OCI-LY3 (cell line): ENCODE measurements around the gene KLHL29.

Source experiments
- H2AFZ ChIP-seq: fragments of 200-600, 300-600 bp; shearing (Covaris generic); 2 replicates; pipeline ENCODE4 v1.6.0; 2014; ENCODE audit warnings: antibody characterized with exemption, low read depth, low read length
- H3K27ac ChIP-seq: fragments of 200-600, 300-600 bp; sonication (generic); 2 replicates; pipeline ENCODE4 v1.5.1; 2014; ENCODE audit warnings: mild to moderate bottlenecking, low read length, moderate library complexity, mixed read lengths
- H3K27me3 ChIP-seq: fragments of 200-600, 300-600 bp; sonication (generic); 2 replicates; pipeline ENCODE4 v1.6.1; 2014; ENCODE audit warnings: low read depth, low read length, mixed read lengths
- H3K36me3 ChIP-seq: fragments of 200-600, 300-600 bp; sonication (generic); replicated peaks from 2 replicates; pipeline ENCODE3; 2014; ENCODE audit warnings: low read depth, low read length, mixed read lengths
- H3K4me1 ChIP-seq: fragments of 300-600, 200-600 bp; sonication (generic); 2 replicates; pipeline ENCODE4 v1.6.1; 2014; ENCODE audit warnings: low read length, mixed read lengths
- H3K4me2 ChIP-seq: fragments of 200-600, 300-600 bp; sonication (generic); 2 replicates; pipeline ENCODE4 v1.6.1; 2014; ENCODE audit warnings: low read length, mixed read lengths
- H3K4me3 ChIP-seq: fragments of 300-600, 200-600 bp; sonication (generic); 2 replicates; pipeline ENCODE4 v1.5.1; 2014; ENCODE audit warnings: antibody characterized with exemption, mild to moderate bottlenecking, low read length, moderate library complexity
- H3K79me2 ChIP-seq: fragments of 300-600, 200-600 bp; shearing (Covaris generic); 2 replicates; pipeline ENCODE4 v1.6.1; 2014; ENCODE audit warnings: mild to moderate bottlenecking, low read length, mixed read lengths
- H3K9ac ChIP-seq: fragments of 300-600, 200-600 bp; shearing (Covaris generic); 2 replicates; pipeline ENCODE4 v1.6.0; 2014; ENCODE audit warnings: mild to moderate bottlenecking, low read length, moderate library complexity
- H3K9me3 ChIP-seq: fragments of 200-600, 300-600 bp; shearing (Covaris generic); 2 replicates; pipeline ENCODE4 v1.6.1; 2014; ENCODE audit warnings: low read length, mixed read lengths; ENCODE audit not compliant: insufficient read depth
- H4K20me1 ChIP-seq: fragments of 200-600, 300-600 bp; sonication (generic); 2 replicates; pipeline ENCODE4 v1.6.1; 2016; ENCODE audit warnings: low read length, mixed read lengths; ENCODE audit not compliant: insufficient read depth
- EZH2phosphoT487 ChIP-seq: fragments of 200-600 bp; shearing (Covaris generic); IDR thresholded peaks from 2 replicates; pipeline ENCODE4 v1.6.1; 2018; ENCODE audit warnings: antibody characterized with exemption, mixed run types, low read depth
- TF ChIP-seq, protein P1 (sequence below): fragments of 200-600, 300-600 bp; sonication (generic); IDR thresholded peaks from 2 replicates; pipeline ENCODE4 v1.5.1; 2014; ENCODE audit warnings: antibody characterized with exemption, low read length, low read depth

Gene KLHL29

DNA sequence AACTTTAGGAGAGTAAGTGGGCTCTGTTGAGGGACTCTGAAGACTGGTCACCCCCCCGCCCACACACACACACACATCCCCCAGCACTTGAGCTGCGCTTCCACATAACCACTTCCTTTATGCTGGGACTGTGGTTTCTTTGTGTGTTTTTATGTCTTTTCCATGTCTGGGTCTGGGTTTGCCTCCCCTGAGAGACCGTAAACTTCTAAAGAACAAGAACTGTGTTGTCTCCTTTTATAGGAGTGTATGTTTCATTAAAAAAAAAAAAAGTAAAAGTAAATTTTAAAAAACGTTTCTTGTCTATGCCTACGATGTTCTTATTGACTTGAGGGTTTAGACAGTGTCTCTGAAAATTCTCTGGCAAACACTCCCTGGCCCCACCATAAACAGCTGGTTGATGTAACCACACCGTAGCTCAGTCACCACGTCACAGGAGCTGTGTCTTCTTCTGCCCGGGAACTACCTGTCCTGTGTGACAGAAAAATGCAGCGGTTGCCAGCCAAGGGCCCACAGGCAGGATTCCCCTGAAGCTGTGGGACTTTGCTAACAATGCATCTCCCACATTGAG lies 68.0 kb downstream of the KLHL29 start:
- no peaks in the 10 kb centered on the region for H3K36me3 ChIP-seq
- peaks cover 24% of the 10 kb centered on the region for H3K4me1 ChIP-seq
- H3K9ac ChIP-seq: no peak overlapping the region
- H3K9me3 ChIP-seq: no peaks in the 10 kb centered on the region
- H3K79me2 ChIP-seq: no peaks in the 10 kb centered on the region
- no peaks in the 10 kb centered on the region; the same call in 1 of the 2 replicates for H3K27me3 ChIP-seq
- no peak overlapping the region for H3K4me3 ChIP-seq
- no peak overlapping the region for H3K27ac ChIP-seq
- no peak overlapping the region for H2AFZ ChIP-seq
- no peaks in the 10 kb centered on the region for H4K20me1 ChIP-seq
- H3K4me2 ChIP-seq: peak overlapping the region; percentile 11; the same call in 1 of the 2 replicates
- TF ChIP-seq, protein P1, sequence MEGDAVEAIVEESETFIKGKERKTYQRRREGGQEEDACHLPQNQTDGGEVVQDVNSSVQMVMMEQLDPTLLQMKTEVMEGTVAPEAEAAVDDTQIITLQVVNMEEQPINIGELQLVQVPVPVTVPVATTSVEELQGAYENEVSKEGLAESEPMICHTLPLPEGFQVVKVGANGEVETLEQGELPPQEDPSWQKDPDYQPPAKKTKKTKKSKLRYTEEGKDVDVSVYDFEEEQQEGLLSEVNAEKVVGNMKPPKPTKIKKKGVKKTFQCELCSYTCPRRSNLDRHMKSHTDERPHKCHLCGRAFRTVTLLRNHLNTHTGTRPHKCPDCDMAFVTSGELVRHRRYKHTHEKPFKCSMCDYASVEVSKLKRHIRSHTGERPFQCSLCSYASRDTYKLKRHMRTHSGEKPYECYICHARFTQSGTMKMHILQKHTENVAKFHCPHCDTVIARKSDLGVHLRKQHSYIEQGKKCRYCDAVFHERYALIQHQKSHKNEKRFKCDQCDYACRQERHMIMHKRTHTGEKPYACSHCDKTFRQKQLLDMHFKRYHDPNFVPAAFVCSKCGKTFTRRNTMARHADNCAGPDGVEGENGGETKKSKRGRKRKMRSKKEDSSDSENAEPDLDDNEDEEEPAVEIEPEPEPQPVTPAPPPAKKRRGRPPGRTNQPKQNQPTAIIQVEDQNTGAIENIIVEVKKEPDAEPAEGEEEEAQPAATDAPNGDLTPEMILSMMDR: no peak
- TF ChIP-seq EZH2phosphoT487: no peak

DNA sequence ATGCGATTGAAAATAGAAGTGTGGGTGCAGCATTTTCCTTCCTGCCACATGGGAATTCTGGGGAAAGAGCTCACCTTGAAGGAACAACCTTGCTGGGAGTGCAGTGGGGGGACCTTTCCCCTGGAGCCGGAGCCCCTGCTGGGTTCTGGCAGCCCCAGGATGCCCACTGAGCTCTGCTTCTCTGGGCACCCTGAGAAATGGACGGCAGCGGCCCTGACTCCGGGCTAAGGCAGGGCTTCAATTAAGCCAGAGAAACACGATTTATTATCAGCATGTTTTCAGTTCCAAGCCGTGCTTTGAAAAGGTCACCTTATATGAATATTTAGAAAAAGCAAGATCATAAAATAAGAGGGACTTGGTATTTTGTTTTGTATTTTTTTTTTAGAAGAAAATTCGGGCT lies 68.5 kb downstream of the KLHL29 start:
- no peaks in the 10 kb centered on the region for H3K36me3 ChIP-seq
- no peaks in the 10 kb centered on the region for H3K79me2 ChIP-seq
- peaks cover 22% of the 10 kb centered on the region for H3K4me1 ChIP-seq
- H4K20me1 ChIP-seq: no peaks in the 10 kb centered on the region
- H3K27ac ChIP-seq: no peak overlapping the region
- H3K4me2 ChIP-seq: no peak overlapping the region
- no peak for TF ChIP-seq EZH2phosphoT487
- no peak overlapping the region for H3K4me3 ChIP-seq
- H2AFZ ChIP-seq: no peak overlapping the region
- H3K9me3 ChIP-seq: no peaks in the 10 kb centered on the region
- H3K9ac ChIP-seq: no peak overlapping the region
- H3K27me3 ChIP-seq: no peaks in the 10 kb centered on the region; the same call in 1 of the 2 replicates

DNA sequence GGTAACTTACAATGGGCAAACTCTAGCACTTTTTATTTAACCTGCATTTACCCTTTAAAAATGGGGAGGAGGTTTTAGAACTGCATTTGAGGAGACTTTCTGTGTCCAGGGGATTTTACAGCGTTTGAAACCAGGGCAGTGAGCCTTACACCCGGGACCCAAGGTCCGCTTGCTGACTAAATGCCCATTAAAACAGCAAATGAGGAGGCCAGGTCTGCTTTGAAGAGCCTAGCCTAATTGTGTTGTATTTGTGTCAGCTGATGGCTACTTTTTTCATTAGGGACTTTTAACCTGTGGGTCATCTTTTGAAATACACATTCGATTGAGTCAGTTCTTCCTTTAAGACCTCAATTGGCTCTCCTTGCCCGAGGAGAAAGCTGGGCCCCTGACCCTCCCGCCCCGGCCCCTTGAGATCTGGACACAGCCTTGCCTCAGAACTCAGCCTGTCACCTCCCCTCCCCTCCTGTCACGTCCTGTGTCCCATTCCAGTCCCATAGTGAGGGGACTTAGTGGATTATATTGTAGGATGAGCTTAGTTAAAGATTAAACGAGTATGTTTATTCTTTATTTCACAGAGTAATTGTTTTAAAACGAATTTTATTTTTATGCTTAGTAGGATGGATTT lies 69.0 kb downstream of the KLHL29 start:
- Histone ChIP-seq H3K36me3 (no peaks in the 10 kb centered on the region), H3K4me2 (no peak overlapping the region), H4K20me1 (no peaks in the 10 kb centered on the region), H3K9me3 (no peaks in the 10 kb centered on the region), H3K4me3 (no peak overlapping the region), H3K27ac (no peak overlapping the region), H3K9ac (no peak overlapping the region), H3K4me1 (peaks cover 17% of the 10 kb centered on the region), H3K27me3 (no peaks in the 10 kb centered on the region; the same call in 1 of the 2 replicates), H3K79me2 (no peaks in the 10 kb centered on the region), H2AFZ (no peak overlapping the region)
- TF ChIP-seq EZH2phosphoT487: no peak
- TF ChIP-seq, protein P1: no peak

DNA sequence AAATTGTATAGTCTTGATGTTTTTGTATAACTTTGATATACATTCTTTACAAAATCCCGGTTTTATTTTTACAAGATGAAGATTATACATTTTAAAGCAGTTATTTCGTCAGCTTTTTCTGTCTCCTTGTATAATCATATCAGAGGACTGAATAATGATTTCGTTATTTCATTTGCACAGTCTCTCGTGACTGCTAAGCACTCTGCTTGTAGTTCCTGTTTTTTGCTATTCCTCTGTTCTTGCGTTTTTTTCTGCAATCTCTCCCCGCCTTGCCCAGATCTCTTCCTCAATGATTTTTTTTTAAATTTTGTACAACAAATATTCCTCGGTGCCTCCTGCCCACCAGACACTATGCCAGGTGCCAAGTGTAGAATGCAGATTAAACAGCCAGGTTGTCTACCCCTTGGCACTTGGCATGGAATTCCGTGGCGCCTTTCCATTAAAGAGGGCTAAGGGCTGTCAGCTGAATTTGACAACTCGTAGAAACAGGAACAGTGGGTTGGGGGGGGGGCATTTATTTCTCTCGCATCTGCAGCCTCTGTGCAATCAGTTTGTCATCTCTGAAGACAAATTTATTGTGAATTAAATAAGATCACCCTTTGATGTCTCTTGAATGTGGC lies 69.6 kb downstream of the KLHL29 start:
- no peak for TF ChIP-seq EZH2phosphoT487
- TF ChIP-seq, protein P1: no peak
- H3K27me3 ChIP-seq: no peaks in the 10 kb centered on the region; the same call in 1 of the 2 replicates
- no peak overlapping the region for H3K4me2 ChIP-seq

More for the DNA sequence above, 69.6 kb downstream of the KLHL29 start:
- H3K4me1 ChIP-seq: peaks cover 11% of the 10 kb centered on the region
- H3K9me3 ChIP-seq: no peaks in the 10 kb centered on the region
- H4K20me1 ChIP-seq: no peaks in the 10 kb centered on the region
- H3K4me3 ChIP-seq: no peak overlapping the region
- no peaks in the 10 kb centered on the region for H3K36me3 ChIP-seq
- no peak overlapping the region for H2AFZ ChIP-seq
- no peaks in the 10 kb centered on the region for H3K79me2 ChIP-seq
- no peak overlapping the region for H3K27ac ChIP-seq
- H3K9ac ChIP-seq: no peak overlapping the region
